Fibroblast of villous mesenchyme (primary cell): ENCODE results near the gene PTEN. TPM values are rescaled to one million over a fixed set of nuclear protein-coding genes. Genes with fewer than 3 reads are reported as not detected.
A peak's percentile ranks its signal among the peaks of the same experiment; 100 is the strongest.
"Not testable (repeated sequence)": the region's sequence is repeated elsewhere in the genome, so short reads cannot be mapped to it uniquely, and the experiment has no call there.

Experiments used
- DNase-seq: peaks from one replicate; pipeline ENCODE4 v3.0.0-alpha.2; 2010; ENCODE audit warnings: low read depth
- H3K4me3 ChIP-seq: 2 replicates; pipeline ENCODE4 v1.5.1; 2011; ENCODE audit warnings: low read depth, mild to moderate bottlenecking, low read length
- CTCF ChIP-seq: IDR thresholded peaks from 2 replicates; pipeline ENCODE4 v1.5.1; 2012; ENCODE audit warnings: low read depth, mild to moderate bottlenecking, low read length; ENCODE audit not compliant: insufficient read depth
- total RNA-seq: library from RNA; depleted of rRNA; stranded (reverse); fragments of >200 nt; gene quantifications from 2 replicates; pipeline ENCODE4 v1.2.3, GENCODE V29; 2012

PTEN gene
- total RNA-seq, 1 donor, result 276 TPM

DNA sequence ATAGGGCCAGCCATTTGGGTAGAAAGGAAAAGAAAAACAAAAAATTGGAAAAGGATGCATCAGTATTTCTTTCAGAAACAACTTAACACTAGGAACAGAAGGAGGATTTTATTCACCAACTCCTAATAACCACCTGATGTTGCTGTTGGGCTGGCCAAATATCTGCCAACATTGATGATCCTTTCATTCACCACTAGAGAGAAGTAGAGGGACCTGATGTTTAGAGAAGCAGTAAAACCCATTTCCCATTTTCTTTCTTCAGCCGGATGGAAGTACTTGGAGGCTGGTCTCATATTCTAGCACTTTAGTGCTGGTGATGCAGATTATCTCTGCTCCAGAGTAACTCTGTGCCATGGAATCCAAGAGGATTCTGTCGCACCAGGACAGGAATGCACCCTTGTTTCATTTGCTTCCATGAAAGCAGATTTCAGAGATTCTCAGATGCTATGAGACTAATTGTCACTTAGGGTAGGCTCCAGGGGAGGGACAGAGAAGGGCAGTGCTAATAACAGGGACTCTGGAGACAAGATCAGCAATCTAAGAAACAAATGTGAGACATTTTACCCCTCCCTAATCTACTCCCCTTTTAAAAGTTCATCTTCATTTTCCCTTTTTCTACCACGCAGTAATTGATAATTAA is 3.1 kb upstream of the PTEN start:
- no peak overlapping the region for H3K4me3 ChIP-seq
- TF ChIP-seq CTCF, result peak; percentile 49
- peak; percentile 65 for DNase-seq

DNA sequence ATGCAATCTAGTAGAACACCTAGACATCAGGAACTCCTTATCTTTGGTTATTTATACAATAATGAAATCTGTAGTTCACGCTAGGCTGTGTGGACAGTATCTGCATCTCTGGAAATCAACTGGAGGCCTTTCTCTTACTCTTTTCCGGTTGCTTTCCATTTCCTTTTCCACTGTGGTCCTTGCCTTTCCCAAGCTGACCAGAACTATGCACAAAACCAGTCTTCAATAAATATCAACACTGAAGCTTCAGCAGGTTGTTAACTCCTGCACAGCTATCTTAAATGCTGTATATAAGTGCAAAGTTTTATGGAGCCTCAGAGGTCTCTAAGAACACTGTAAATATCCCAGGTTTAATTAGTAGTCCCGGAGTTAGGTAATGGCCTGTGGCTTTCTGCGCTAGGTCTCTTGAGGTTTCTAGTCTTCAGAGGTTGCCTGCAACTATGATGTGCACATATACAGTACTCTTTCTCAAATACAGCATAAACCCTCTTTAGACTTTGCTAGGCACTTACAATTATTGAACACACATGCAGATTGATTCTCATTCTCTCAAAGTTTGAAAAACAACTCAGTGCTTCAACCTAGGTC is 2.5 kb upstream of the PTEN start:
- DNase-seq, result no peak
- no peak for TF ChIP-seq CTCF
- peak overlapping the region; percentile 93 for H3K4me3 ChIP-seq

GRCh38 chr10:87861566-87861952 is 1.9 kb upstream of the PTEN start:
- DNase-seq, result peak; percentile 90
- peak; percentile 36 for TF ChIP-seq CTCF
- H3K4me3 ChIP-seq, result peak overlapping the region; percentile 93

DNA sequence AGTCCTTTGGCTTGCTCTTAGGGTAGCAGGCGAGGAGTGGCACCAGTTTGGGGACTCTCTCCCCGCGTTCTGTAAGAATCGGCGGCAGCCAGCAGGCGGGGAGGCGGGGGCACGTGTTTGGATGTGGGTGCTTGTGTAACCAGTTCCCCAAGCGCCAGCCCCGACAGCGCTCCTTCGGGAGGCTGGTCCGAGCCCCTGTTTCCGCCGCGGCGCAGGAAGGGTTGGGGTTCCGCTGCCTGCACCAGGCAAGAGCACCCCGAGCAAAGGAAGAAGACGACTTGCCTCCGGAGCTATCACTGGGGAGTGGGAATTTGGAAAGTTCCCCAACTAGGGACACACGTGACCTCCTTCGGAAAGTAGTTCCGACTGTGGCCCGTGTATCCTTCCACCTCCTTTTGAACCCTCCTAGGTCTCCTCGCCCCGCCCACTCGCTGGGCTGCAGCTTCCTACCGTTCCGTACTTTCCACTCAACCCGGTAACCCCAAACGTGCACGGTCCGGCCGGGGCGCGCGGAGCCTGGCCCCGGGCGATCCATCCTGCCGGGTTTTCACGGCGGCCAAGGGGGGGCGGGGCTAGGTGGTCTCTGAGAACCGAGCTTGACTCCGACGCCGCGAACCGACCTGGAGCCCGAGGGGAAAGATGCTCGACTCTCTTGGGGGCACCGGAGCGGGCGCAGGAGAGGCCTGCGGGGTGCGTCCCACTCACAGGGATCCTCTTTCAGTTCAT is 1.3 kb upstream of the PTEN start:
- TF ChIP-seq CTCF, result no peak
- DNase-seq, result peak; percentile 98

DNA sequence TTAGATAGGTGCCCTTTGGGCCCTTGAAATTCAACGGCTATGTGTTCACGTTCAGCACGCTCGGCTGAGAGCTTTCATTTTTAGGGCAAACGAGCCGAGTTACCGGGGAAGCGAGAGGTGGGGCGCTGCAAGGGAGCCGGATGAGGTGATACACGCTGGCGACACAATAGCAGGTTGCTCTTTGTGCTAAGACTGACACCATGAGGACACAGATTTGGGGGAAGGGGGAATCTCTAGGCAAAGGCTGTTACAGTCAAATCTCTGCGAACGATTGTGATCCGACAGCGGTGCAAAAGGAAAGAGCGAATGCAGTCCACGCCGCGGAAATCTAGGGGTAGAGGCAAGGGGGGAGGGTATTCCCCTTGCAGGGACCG is 759 bp upstream of the PTEN start:
- H3K4me3 ChIP-seq, result peak overlapping the region; percentile 93
- DNase-seq, result no peak
- no peak for TF ChIP-seq CTCF

More for the DNA sequence above, 1.3 kb upstream of the PTEN start:
- peak overlapping the region; percentile 93 for H3K4me3 ChIP-seq

GRCh38 chr10:87863951-87864495 is 598 bp downstream of the PTEN start:
- H3K4me3 ChIP-seq, result peak overlapping the region; percentile 93
- not testable (repeated sequence) for DNase-seq

DNA sequence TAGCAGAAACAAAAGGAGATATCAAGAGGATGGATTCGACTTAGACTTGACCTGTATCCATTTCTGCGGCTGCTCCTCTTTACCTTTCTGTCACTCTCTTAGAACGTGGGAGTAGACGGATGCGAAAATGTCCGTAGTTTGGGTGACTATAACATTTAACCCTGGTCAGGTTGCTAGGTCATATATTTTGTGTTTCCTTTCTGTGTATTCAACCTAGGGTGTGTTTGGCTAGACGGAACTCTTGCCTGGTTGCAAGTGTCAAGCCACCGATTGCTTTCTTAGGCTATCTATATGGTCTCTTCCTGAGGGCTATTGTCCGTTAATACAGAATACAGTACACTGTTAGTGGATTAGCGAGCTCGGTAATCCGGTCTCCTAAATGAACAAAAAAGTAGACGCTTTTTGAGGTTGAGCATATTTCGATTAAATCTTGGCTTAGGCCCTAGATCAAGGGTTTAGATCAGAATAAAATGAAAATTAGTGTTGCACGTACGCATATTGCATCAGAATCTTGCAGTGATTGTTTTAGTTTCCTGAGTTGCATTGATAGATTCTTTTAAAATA is 1.2 kb downstream of the PTEN start:
- DNase-seq, result no peak
- TF ChIP-seq CTCF, result no peak
- peak overlapping the region; percentile 93 for H3K4me3 ChIP-seq
